Muscle layer of colon (tissue), 2 donors: ENCODE data around the gene ZBED2.

ENCODE experiments used
- H3K27ac ChIP-seq: one replicate; pipeline ENCODE4 v1.7.0; 2013; ENCODE audit warnings: low read depth, mild to moderate bottlenecking, low read length, moderate library complexity
- H3K27me3 ChIP-seq, 2 donors: one replicate each; pipeline ENCODE4 v1.7.0; 2013; ENCODE audit warnings: low read length in 2 of 2, mild to moderate bottlenecking in 2 of 2; ENCODE audit not compliant: insufficient read depth in 2 of 2, control insufficient read depth in 1 of 2
- H3K36me3 ChIP-seq: one replicate; pipeline ENCODE4 v1.7.0; 2013; ENCODE audit warnings: mild to moderate bottlenecking, low read length; ENCODE audit not compliant: insufficient read depth
- H3K4me1 ChIP-seq: one replicate; pipeline ENCODE4 v1.7.0; 2013; ENCODE audit warnings: mild to moderate bottlenecking, low read length; ENCODE audit not compliant: insufficient read depth
- H3K4me3 ChIP-seq, 2 donors: one replicate each; pipeline ENCODE4 v1.7.0; 2013; ENCODE audit warnings: low read length in 2 of 2, low read depth in 1 of 2, mild to moderate bottlenecking in 1 of 2, moderate library complexity in 1 of 2
- H3K9ac ChIP-seq: one replicate; pipeline ENCODE4 v1.7.0; 2013; ENCODE audit warnings: low read length
- H3K9me3 ChIP-seq: one replicate; pipeline ENCODE4 v1.7.0; 2013; ENCODE audit warnings: mild to moderate bottlenecking, low read length
- donor health status: abdominal sarcoma.
- donor health status: Adenocarcinoma of cecum.

ZBED2 gene

GRCh38 chr3:111616417-111617105, 21.4 kb upstream of the ZBED2 start:
- Histone ChIP-seq H3K9me3 (no peaks in the 10 kb centered on the region), H3K9ac (no peak overlapping the region), H3K27ac (no peak overlapping the region), H3K4me1 (no peaks in the 10 kb centered on the region), H3K36me3 (no peaks in the 10 kb centered on the region), H3K27me3 (no peaks in the 10 kb centered on the region), H3K4me3 (no peak overlapping the region)

- Histone ChIP-seq H3K9ac (no peak overlapping the region), H3K36me3 (no peaks in the 10 kb centered on the region), H3K27me3 (no peaks in the 10 kb centered on the region), H3K9me3 (no peaks in the 10 kb centered on the region), H3K4me1 (no peaks in the 10 kb centered on the region), H3K4me3 (no peak overlapping the region), H3K27ac (no peak overlapping the region)
Observed at GRCh38 chr3:111615880-111616279, 20.7 kb upstream of the ZBED2 start.

DNA sequence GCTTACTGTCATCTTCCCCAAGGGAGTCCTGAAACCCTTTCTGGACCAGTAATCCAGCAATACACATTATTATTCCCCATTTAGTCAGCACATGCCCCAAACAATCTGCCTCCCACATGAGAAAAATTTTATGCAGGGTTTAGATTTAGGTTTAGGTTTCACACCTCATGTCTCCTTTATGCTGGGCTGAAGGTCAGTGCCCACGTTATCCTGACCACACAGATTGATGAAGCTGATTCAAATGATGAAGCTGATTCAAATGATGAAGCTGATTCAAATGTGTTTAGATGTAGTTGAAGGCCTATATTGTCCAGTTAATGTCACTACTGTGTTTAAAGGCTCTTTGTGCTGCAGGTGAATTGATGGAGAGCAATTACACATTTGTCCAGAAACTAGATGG, 18.1 kb upstream of the ZBED2 start:
- Histone ChIP-seq H3K4me1 (no peaks in the 10 kb centered on the region), H3K27me3 (no peaks in the 10 kb centered on the region), H3K9me3 (no peaks in the 10 kb centered on the region), H3K36me3 (no peaks in the 10 kb centered on the region), H3K27ac (no peak overlapping the region), H3K4me3 (no peak overlapping the region), H3K9ac (no peak overlapping the region)

- H3K4me3 ChIP-seq: no peak overlapping the region
- no peaks in the 10 kb centered on the region for H3K4me1 ChIP-seq
- H3K9me3 ChIP-seq: no peaks in the 10 kb centered on the region
- H3K27ac ChIP-seq: no peak overlapping the region
- no peaks in the 10 kb centered on the region for H3K36me3 ChIP-seq
- no peak overlapping the region for H3K9ac ChIP-seq
- H3K27me3 ChIP-seq: no peaks in the 10 kb centered on the region
Observed at GRCh38 chr3:111610612-111611054, 15.5 kb upstream of the ZBED2 start.

DNA sequence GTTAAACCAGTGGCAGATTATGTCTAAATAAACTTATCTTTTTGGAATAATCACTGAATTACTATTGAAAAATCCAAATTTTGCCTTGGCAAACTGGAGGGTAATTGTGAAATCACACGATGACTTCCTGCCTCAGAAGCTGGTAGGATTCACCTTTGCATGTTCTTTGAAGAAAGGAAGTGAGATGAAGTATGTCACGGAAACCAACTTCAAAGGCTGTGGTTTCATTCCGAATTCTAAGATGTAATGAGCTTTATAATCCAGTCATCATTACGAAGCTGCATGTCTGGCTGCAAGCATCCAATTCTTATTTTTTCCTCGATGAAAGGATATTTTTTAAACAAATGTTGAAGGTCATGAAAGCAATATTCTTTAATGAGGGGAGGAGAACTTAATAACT, 15.0 kb upstream of the ZBED2 start:
- Histone ChIP-seq H3K9me3 (no peaks in the 10 kb centered on the region), H3K4me3 (no peak overlapping the region), H3K4me1 (no peaks in the 10 kb centered on the region), H3K9ac (no peak overlapping the region), H3K27me3 (no peaks in the 10 kb centered on the region), H3K27ac (no peak overlapping the region), H3K36me3 (no peaks in the 10 kb centered on the region)

DNA sequence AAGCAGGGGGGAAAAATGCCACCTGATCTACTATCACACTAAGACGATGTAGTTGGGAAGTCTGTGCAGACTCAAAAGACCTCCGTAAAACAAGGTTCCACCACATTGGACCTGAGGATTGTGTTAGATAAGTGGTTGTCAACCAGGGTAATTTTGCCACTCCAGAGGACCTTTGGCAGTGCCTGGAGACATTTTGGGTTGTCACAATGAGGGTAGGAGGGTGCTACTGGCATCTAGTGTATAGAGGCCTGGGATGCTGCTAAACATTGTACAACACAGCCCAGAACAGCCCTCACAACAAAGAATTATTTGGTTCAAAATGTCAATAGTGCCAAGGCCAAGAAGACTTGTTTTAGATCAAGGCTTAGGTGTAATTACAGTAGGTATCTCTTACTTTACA, 14.6 kb upstream of the ZBED2 start:
- Histone ChIP-seq H3K4me1 (no peaks in the 10 kb centered on the region), H3K27ac (no peak overlapping the region), H3K9ac (no peak overlapping the region)

GRCh38 chr3:111608383-111608782, 13.2 kb upstream of the ZBED2 start:
- H3K4me3 ChIP-seq: no peak overlapping the region
- H3K9ac ChIP-seq: no peak overlapping the region
- H3K27me3 ChIP-seq: no peaks in the 10 kb centered on the region
- no peaks in the 10 kb centered on the region for H3K4me1 ChIP-seq
- H3K36me3 ChIP-seq: no peaks in the 10 kb centered on the region
- no peaks in the 10 kb centered on the region for H3K9me3 ChIP-seq
- no peak overlapping the region for H3K27ac ChIP-seq

More for the DNA sequence above, 14.6 kb upstream of the ZBED2 start:
- no peak overlapping the region for H3K4me3 ChIP-seq
- no peaks in the 10 kb centered on the region for H3K27me3 ChIP-seq
- H3K36me3 ChIP-seq: no peaks in the 10 kb centered on the region
- H3K9me3 ChIP-seq: no peaks in the 10 kb centered on the region

DNA sequence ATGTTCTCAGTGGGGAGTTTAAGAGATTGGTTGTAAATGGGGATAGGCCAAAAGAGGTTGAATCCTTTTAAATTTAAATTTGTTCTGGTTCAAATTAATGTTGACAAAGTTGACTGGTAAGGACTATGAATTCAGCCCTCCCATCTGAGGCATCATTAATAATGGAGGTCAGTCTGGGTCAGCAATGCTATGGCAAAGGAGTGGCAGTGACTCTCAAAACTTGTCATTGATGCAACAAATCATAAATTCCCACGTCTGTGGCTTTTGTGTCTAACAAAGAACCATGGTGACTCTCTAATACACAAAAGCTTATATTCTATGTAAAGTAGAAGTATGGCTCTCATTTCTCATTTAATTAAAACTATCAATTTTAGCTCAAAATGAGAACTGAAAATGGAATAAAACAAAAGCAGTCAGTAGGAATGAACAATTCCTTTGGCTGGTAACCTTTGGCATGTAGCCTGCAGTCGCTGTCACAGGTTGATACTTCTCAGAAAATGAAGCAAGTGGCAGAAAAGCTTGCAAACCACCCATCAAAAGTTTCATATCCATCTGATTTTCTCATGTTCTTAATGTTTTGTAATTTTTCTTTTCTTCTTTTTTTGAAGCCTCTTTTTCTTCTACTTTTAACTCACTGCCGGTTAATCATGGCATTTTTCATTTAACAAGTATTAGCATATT, 12.2 kb upstream of the ZBED2 start:
- Histone ChIP-seq H3K9ac (no peak overlapping the region), H3K27me3 (no peaks in the 10 kb centered on the region), H3K4me1 (no peaks in the 10 kb centered on the region), H3K9me3 (no peaks in the 10 kb centered on the region), H3K27ac (no peak overlapping the region), H3K4me3 (no peak overlapping the region), H3K36me3 (no peaks in the 10 kb centered on the region)

GRCh38 chr3:111605493-111605892, 10.3 kb upstream of the ZBED2 start:
- H3K4me3 ChIP-seq: no peak overlapping the region
- H3K27ac ChIP-seq: no peak overlapping the region
- H3K9me3 ChIP-seq: no peaks in the 10 kb centered on the region
- H3K36me3 ChIP-seq: no peaks in the 10 kb centered on the region
- H3K27me3 ChIP-seq: no peaks in the 10 kb centered on the region
- no peak overlapping the region for H3K9ac ChIP-seq
- H3K4me1 ChIP-seq: no peaks in the 10 kb centered on the region

- Histone ChIP-seq H3K9me3 (no peaks in the 10 kb centered on the region), H3K4me1 (no peaks in the 10 kb centered on the region), H3K27ac (no peak overlapping the region), H3K9ac (no peak overlapping the region), H3K27me3 (no peaks in the 10 kb centered on the region), H3K36me3 (no peaks in the 10 kb centered on the region), H3K4me3 (no peak overlapping the region)
Observed at GRCh38 chr3:111605018-111605417, 9.9 kb upstream of the ZBED2 start.

GRCh38 chr3:111604119-111604518, 9.0 kb upstream of the ZBED2 start:
- no peak overlapping the region for H3K4me3 ChIP-seq
- no peaks in the 10 kb centered on the region for H3K36me3 ChIP-seq
- no peaks in the 10 kb centered on the region for H3K9me3 ChIP-seq
- H3K27ac ChIP-seq: no peak overlapping the region
- H3K4me1 ChIP-seq: no peaks in the 10 kb centered on the region
- no peak overlapping the region for H3K9ac ChIP-seq
- no peaks in the 10 kb centered on the region for H3K27me3 ChIP-seq

- Histone ChIP-seq H3K9ac (no peak overlapping the region), H3K27me3 (no peaks in the 10 kb centered on the region), H3K4me1 (no peaks in the 10 kb centered on the region), H3K27ac (no peak overlapping the region), H3K9me3 (no peaks in the 10 kb centered on the region), H3K36me3 (no peaks in the 10 kb centered on the region), H3K4me3 (no peak overlapping the region)
Observed at GRCh38 chr3:111603679-111604078, 8.5 kb upstream of the ZBED2 start.
